ENCODE measurements around the gene PTPRG.

PTPRG gene

DNA sequence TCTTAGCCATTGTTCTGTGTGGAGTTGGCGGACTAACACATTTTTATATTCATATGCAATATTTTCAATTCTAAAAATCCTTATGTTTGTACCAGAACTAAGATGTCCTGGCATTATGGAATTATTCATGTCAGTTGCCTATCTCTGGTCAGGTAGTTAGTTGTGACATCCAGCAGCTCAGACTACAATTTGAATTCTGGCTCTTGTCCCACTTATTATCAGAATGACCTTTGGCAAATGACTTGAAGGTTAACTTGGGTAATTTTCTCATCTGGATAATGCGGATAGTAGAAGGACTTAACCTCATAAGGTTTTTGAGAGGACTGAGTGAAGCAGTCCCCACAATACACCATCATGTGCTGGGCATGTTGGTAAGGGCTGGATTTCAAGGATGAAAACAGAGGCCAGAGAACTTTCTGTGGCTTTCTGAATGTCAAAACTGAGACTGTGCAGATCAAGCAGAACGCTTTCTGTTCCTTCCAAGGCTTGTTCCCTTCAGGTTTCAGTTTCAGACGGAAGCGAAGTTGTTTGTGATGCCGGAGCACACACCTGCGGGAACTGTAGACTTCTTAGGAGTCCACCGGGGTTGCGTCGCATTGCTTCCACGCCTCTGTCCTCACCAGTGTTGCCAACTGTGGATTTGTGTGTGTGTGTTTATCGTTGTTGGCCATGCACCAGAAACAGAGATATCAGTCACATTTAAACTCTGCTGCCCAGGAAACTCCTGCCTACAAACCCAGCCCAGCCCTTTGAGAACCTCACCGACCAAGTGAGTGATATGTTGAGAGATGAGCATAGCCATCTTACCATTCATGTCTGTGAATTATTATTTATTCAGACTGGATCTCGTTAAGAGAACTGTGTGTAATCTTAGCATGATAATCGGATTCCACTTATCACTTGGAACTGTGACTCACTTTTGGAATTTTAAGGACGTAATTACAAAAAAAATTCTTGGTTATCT is 76.0 kb downstream of the PTPRG start:
- no peak overlapping the region for H3K4me3 Mint-ChIP-seq
- no peak for ATAC-seq

DNA sequence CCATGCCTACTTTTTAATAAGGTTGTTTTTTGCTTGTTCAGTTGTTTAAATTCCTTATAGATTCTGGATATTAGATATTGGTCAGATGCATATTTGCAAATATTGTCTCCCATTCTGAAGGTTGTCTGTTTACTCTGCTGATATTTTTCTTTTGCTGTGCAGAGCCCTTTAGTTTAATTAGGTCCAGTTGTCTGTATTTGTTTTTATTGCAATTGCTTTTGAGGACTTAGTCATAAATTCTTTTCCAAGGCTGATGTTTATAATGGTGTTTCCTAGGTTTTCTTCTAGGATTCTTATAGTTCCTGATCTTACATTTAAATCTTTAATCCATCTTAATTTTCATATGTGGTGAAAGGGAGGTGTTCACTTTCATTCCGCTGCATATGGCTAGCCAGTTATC is 77.4 kb downstream of the PTPRG start:
- no peak overlapping the region for H3K4me3 Mint-ChIP-seq

More for the DNA sequence above, 76.0 kb downstream of the PTPRG start:
- H3K36me3 Mint-ChIP-seq, result no peaks in the 10 kb centered on the region
- H3K27ac Mint-ChIP-seq, result no peak overlapping the region
- DNase-seq (ENCODE audit: low spot score in 2 of 2), result no peak
- H3K9me3 Mint-ChIP-seq, result peaks cover 3% of the 10 kb centered on the region
- no peaks in the 10 kb centered on the region for H3K4me1 Mint-ChIP-seq

DNA sequence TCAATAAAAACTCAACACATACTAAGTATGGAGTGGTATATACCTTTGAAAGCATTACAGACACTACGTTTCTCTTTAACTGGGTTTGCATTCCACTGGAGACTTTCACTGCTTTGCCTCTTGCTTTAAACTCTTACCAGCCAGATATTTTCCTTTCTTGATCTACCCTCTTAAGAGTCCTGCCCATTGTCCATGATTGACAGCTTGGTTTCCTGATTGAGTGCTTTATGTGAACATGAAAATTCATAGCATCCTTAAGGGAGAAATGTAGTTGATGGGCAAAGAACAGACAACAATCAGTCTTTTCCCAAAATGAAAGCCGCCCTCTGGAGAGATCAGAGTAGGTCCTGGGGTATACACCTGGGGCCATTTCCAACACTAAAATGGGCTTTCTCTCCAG is 78.6 kb downstream of the PTPRG start:
- no peaks in the 10 kb centered on the region for H3K36me3 Mint-ChIP-seq
- ATAC-seq, result no peak
- no peaks in the 10 kb centered on the region for H3K4me1 Mint-ChIP-seq
- no peaks in the 10 kb centered on the region for H3K9me3 Mint-ChIP-seq
- no peak overlapping the region for H3K27ac Mint-ChIP-seq
- no peak overlapping the region for H3K4me3 Mint-ChIP-seq
- no peak for DNase-seq (ENCODE audit: low spot score in 2 of 2)

More for the DNA sequence above, 77.4 kb downstream of the PTPRG start:
- Mint-ChIP-seq H3K36me3 (no peaks in the 10 kb centered on the region), H3K27ac (no peak overlapping the region), H3K4me1 (no peaks in the 10 kb centered on the region), H3K9me3 (no peaks in the 10 kb centered on the region)
- DNase-seq (ENCODE audit: low spot score in 2 of 2), result no peak
- no peak for ATAC-seq

DNA sequence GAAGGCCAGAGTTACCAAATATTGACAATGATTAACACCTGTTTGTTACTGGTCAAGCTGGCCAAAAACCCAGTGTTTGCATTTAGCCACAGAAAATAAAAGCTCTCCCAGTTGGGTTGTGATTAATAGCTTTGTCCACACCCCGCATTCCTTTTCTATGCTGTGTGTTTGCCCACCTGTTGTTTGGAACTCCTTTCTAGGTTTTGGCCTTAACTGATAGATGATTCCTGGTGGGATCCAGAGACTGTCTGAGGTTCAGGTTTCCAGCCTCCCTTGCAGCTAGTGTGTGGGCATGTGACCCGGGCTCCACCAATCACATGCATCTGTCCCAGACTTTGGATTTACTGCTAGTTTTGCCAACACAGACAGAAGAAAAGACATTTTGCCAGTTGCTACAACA is 83.8 kb downstream of the PTPRG start:
- ATAC-seq (no peak), DNase-seq (ENCODE audit: low spot score in 2 of 2) (no peak)
- Mint-ChIP-seq H3K9me3 (no peaks in the 10 kb centered on the region), H3K4me3 (no peak overlapping the region), H3K4me1 (no peaks in the 10 kb centered on the region), H3K36me3 (no peaks in the 10 kb centered on the region), H3K27ac (no peak overlapping the region)

DNA sequence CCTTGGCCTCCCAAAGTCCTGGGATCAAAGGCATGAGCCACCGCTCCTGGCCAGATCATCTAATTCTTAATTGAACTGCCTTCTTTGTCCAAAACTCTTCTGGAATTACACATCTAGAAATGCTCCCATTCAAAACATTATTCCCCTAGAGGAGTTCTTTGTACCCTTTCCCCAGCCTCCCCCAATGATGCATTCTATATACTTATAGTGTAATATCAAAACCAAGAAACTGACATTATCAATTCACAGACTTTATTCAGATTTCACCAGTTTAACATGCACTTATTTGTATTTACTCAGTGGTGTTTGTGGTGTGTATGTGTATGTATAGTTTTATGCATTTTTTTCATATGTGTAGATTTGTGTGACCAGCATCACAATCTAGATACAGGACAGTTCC is 85.0 kb downstream of the PTPRG start:
- Mint-ChIP-seq H3K36me3 (no peaks in the 10 kb centered on the region), H3K9me3 (no peaks in the 10 kb centered on the region), H3K27ac (no peak overlapping the region), H3K4me1 (no peaks in the 10 kb centered on the region), H3K4me3 (no peak overlapping the region)
- no peak for DNase-seq (ENCODE audit: low spot score in 2 of 2)
- no peak for ATAC-seq

DNA sequence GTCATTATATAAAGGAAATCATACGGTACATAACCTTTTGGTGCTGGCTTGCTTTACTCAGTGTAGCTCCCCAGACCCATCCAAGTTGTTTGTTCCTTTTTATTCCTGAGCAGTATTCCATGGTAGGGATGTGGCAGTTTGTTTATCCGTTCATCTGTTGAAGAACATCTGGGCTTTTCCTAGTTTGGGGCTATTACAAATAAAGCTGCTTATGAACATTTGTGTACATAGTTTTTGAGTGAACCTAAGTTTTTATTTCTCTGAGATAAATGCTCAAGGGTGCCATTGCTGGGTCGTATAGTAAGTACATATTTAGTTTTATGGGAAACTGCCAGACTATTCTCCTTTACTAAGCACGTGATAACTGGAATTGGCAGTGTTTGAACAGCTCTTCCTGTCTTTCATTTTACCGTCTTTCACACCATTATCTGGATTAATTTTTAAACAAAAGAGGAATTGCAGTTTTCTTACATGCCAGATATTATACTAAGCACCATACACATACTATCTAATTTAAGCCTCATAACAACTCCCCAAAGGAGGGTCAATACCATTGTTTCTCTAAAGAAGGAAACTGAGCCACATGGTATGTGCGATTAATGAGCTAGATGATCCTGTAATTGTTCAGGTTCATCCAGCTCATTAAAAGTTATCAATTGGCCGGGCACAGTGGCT is 85.6 kb downstream of the PTPRG start:
- H3K4me3 Mint-ChIP-seq, result no peak overlapping the region
- no peak overlapping the region for H3K27ac Mint-ChIP-seq
- no peaks in the 10 kb centered on the region for H3K4me1 Mint-ChIP-seq
- no peaks in the 10 kb centered on the region for H3K9me3 Mint-ChIP-seq
- H3K36me3 Mint-ChIP-seq, result no peaks in the 10 kb centered on the region
- ATAC-seq (no peak), DNase-seq (ENCODE audit: low spot score in 2 of 2) (no peak)

DNA sequence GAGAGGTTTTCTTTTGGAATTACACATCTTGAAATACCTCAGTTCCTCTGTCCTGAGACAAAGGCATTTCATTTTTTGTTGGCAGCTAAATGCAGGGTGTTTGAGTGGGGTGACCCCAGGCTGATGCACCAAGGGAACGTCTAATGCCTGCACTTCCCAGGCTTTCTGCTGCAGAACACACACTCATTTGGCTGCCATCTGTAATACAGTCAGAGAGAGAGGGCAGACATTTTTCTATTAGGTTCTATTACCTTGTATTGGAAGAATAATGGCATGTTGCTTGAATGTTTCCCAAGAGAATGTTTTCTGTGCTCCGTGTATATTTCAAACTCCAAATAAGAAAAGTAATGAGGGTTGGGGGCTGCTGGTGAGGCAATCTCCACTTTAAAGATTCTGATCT is 87.1 kb downstream of the PTPRG start:
- Mint-ChIP-seq H3K4me1 (no peaks in the 10 kb centered on the region), H3K9me3 (no peaks in the 10 kb centered on the region), H3K27ac (no peak overlapping the region), H3K4me3 (no peak overlapping the region), H3K36me3 (no peaks in the 10 kb centered on the region)
- ATAC-seq, result no peak
- no peak for DNase-seq (ENCODE audit: low spot score in 2 of 2)

DNA sequence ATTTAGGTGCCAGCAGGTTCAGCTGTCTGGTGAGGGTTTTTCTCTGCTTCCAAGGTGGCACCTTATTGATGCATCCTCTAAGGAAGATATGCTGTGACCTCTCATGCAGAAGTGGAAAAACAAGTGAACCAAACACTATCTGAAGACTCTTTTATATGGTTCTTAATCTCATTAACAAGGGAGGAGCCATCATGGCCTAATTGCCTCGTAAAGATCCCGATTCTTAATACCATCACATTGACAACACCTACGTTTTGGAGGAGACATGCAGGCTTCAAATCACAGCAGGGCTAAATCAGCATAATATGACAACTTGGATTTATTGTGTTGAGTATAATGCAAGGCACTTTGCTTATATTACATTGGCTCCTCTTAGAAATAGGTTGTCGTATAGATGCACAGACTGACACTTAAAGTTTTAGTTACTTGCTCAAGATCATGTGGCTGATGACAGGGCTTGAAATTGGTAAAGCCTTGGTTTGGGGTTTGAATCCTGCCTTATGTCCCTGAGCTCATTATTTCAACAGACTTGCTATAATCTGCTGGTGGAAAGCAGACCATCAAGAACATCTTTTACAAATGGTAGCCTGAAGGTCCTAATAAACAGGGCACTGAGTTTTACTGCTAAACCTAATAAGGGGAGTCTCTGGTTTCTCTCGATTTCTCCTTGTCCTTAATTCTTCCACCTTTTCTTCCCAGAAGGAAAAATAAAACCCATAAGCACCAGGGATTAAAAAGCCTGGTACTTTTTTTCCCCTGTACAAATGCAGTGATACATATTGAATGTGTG is 88.2 kb downstream of the PTPRG start:
- Mint-ChIP-seq H3K4me3 (no peak overlapping the region), H3K9me3 (no peaks in the 10 kb centered on the region), H3K36me3 (no peaks in the 10 kb centered on the region), H3K27ac (no peak overlapping the region), H3K4me1 (no peaks in the 10 kb centered on the region)
- ATAC-seq (no peak), DNase-seq (ENCODE audit: low spot score in 2 of 2) (no peak)

DNA sequence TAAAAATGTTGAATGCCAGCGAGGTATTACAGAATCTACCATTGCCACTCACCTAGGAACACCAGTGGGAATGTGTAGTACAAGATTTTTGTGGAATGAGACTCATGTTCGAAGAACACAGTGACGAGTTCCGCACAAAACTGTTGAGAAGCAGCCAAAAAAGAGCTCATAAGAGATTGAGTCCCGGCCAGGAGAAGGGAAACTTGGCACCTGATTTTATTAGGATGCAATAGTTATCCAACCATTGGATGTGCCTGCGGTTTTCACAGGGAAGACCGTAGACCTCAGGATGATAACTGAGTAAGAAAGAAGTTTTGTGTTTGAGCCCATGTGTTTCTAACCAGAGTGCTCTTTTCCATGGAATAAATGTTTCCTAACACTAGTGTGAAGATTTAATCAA is 88.9 kb downstream of the PTPRG start:
- Mint-ChIP-seq H3K36me3 (no peaks in the 10 kb centered on the region), H3K27ac (no peak overlapping the region), H3K9me3 (no peaks in the 10 kb centered on the region), H3K4me1 (no peaks in the 10 kb centered on the region), H3K4me3 (no peak overlapping the region)
- DNase-seq (ENCODE audit: low spot score in 2 of 2) (no peak), ATAC-seq (no peak)

DNA sequence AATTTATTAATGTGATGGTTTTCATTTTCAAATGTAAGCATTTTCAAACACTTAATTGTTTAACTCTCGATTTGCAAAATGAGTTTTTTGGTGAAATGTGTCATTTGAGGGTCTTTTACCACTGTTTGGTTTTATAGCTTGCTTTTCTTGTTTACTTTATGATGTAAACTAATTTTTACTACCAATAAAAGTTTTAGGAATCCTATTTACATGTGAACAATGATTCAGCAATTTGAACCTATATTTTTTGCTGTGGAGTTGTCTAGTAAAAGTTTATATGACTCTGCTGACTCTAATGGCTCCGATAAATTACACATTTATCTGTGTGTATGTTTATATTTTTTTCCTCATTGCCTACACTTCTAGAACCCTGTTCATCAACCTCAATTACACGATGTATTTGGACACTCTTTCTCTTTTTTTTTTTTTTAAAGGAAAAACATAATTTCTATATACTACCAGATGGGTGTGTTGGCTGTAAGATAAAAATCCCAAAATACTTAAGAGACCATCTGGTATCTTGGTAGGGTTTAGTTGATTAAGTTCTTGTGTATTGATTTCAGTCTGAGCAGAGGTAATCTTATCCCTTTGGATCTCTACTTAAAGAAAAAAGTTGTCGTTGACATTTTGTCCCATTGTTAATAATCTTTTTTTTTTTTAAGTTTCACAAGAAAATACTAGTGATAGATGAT is 89.5 kb downstream of the PTPRG start:
- Mint-ChIP-seq H3K36me3 (no peaks in the 10 kb centered on the region), H3K4me1 (no peaks in the 10 kb centered on the region), H3K4me3 (no peak overlapping the region), H3K27ac (no peak overlapping the region), H3K9me3 (no peaks in the 10 kb centered on the region)
- ATAC-seq, result no peak
- DNase-seq (ENCODE audit: low spot score in 2 of 2), result no peak

DNA sequence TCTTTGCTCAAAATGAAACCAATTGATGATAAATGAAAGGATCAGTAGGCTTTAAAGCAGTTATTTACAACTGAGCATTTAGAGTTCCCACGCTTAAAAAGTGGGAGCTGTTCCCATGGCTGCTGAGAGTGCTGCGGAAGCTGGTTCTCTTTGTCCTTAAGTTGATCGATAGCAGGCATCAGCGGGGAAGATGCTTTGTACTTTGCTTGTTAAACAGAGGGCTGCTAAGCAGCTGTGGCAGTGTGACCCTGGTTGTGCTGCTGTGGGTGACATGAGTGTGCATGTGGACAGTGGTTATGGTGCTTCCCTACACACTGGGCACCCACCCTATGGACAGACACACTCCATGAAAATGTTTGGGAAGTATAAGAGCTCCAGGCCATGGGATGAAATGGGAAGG is 96.3 kb downstream of the PTPRG start:
- Mint-ChIP-seq H3K9me3 (no peaks in the 10 kb centered on the region), H3K4me1 (no peaks in the 10 kb centered on the region), H3K36me3 (no peaks in the 10 kb centered on the region), H3K27ac (no peak overlapping the region), H3K4me3 (no peak overlapping the region)
- no peak for ATAC-seq
- no peak for DNase-seq (ENCODE audit: low spot score in 2 of 2)

DNA sequence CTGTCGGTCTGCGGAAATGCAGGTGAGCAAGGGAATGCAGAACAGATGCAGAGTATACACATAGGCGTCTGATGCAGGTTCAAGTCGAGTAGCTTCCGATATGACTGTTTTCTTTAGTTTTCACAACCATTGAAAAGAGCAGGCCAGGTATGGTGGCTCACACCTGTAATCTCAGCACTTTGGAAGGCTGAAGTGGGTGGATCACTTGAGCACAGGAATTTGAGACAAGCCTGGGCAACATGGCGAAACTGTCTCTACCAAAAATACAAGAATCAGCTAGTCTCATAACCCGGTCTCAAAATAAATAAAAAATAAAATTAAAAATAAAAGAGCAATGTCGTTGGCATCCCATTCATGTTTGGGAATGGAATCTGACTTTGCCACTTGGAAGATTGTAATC is 101.5 kb downstream of the PTPRG start:
- no peak for DNase-seq (ENCODE audit: low spot score in 2 of 2)
- ATAC-seq, result no peak
- no peaks in the 10 kb centered on the region for H3K9me3 Mint-ChIP-seq
- no peak overlapping the region for H3K27ac Mint-ChIP-seq
- no peak overlapping the region for H3K4me3 Mint-ChIP-seq
- no peaks in the 10 kb centered on the region for H3K36me3 Mint-ChIP-seq
- no peaks in the 10 kb centered on the region for H3K4me1 Mint-ChIP-seq

DNA sequence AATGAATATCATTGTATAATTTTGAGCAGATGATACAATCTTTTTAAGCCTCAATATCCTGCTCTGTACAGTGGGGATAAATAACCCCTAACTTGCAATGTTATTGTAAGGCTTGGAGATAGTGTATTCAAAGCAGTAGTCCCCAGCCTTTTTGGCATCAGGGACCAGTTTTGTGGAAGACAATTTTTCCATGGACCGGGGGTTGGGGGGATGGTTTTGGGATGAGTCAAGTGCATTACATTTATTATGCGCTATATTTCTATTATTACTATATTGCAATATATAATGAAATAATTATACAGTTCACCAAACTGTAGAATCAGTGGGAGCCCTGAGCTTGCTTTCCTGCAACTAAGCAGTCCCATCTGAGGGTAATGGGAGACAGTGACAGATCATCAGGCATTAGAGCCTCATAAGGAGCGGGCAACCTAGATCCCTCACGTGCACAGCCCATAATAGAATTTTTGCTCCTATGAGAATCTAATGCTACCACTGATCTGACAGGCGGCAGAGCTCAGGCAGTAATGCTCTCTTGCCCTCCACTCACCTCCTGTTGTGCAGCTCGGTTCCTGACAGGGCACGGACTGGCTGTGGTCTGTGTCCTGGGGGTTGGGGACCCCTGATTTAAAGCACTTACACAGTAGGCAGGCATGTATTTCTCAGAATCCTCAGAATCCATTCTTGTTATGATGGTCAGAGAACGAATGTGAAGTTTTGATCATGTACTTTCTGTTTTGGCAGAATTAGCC is 102.2 kb downstream of the PTPRG start:
- H3K27ac Mint-ChIP-seq, result no peak overlapping the region
- no peaks in the 10 kb centered on the region for H3K9me3 Mint-ChIP-seq
- no peak for DNase-seq (ENCODE audit: low spot score in 2 of 2)

DNA sequence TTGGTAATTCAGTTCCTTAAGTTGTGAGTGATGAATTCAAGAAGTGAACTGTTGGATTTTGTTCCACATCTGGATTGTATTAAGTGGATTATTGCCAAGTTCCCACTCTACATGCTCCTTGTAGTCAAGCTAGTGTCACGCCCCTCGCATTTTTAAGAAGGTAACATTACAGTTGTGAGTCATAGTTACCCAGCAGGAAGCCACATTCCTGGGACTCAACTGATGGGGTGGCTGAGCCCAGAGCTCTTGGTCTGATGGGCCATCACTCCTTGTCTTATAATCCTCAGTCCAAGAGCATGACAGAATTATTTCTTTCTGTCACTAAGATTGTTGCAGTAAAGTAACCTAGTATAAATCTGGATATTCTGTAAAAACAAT is 102.7 kb downstream of the PTPRG start:
- no peaks in the 10 kb centered on the region for H3K4me1 Mint-ChIP-seq
- H3K9me3 Mint-ChIP-seq, result no peaks in the 10 kb centered on the region
- H3K4me3 Mint-ChIP-seq, result no peak overlapping the region
- no peak for DNase-seq (ENCODE audit: low spot score in 2 of 2)
- no peak overlapping the region for H3K27ac Mint-ChIP-seq
- no peaks in the 10 kb centered on the region for H3K36me3 Mint-ChIP-seq
- no peak for ATAC-seq

More for the DNA sequence above, 102.2 kb downstream of the PTPRG start:
- ATAC-seq, result no peak
- Mint-ChIP-seq H3K4me1 (no peaks in the 10 kb centered on the region), H3K36me3 (no peaks in the 10 kb centered on the region), H3K4me3 (no peak overlapping the region)
